IMR-90 (cell line): ENCODE results near the gene MRPL12. TPM values are rescaled to one million over a fixed set of nuclear protein-coding genes. Genes with fewer than 3 reads are reported as not detected.

Experiments used
- ATAC-seq: fragments of 200-7000 bp; cut with Tn5 transposase; 2 replicates; pipeline ENCODE4 v1.9.1; 2020; ENCODE audit warnings: low read depth, mild to moderate bottlenecking, moderate library complexity
- BruUV-seq: library from RNA; stranded (reverse); fragments of 400-500 nt; replicated peaks from 2 replicates; lab custom pipeline; 2021; lab: Mats Ljungman, UMichigan
- CTCF ChIA-PET: fragments of 300-600 bp; formaldehyde crosslinking; extraction: SDS; loops from one replicate; lab custom pipeline; 2021; ENCODE audit warnings: antibody characterized with exemption; lab: Yijun Ruan, JAX
- POLR2A ChIA-PET: fragments of 300-600 bp; sonication (Branson Sonifier 250); formaldehyde crosslinking; loops from one replicate; lab custom pipeline; 2022; ENCODE audit warnings: antibody characterized with exemption; ENCODE audit not compliant: unreplicated experiment; lab: Charles Lee
- DNase-seq: peaks from one replicate; pipeline ENCODE4 v3.0.0; 2013
- H2AFZ ChIP-seq: replicated peaks from 2 replicates; pipeline ENCODE3; 2013; ENCODE audit warnings: low read length, mild to moderate bottlenecking; ENCODE audit not compliant: poor library complexity
- H2AK5ac ChIP-seq: 2 replicates; pipeline ENCODE4 v1.6.1; 2013; ENCODE audit warnings: low read depth, low read length, inconsistent platforms
- H2AK9ac ChIP-seq: replicated peaks from 2 replicates; pipeline ENCODE3; 2013; ENCODE audit warnings: mild to moderate bottlenecking, low read depth, low read length, moderate library complexity; ENCODE audit not compliant: poor library complexity
- H2BK120ac ChIP-seq: 2 replicates; pipeline ENCODE4 v1.6.1; 2013; ENCODE audit warnings: low read depth, low read length, inconsistent platforms
- H2BK15ac ChIP-seq: 3 replicates; pipeline ENCODE4 v1.6.1; 2013; ENCODE audit warnings: low read depth, low read length, inconsistent platforms
- H2BK20ac ChIP-seq: 2 replicates; pipeline ENCODE4 v1.6.1; 2013; ENCODE audit warnings: low read depth, mild to moderate bottlenecking, inconsistent platforms, low read length, moderate library complexity
- H2BK5ac ChIP-seq: 2 replicates; pipeline ENCODE4 v1.6.1; 2013; ENCODE audit warnings: mild to moderate bottlenecking, low read depth, low read length, inconsistent platforms; ENCODE audit not compliant: poor library complexity, severe bottlenecking
- H3K14ac ChIP-seq: replicated peaks from 2 replicates; pipeline ENCODE4 v1.6.1; 2013; ENCODE audit warnings: low read depth, low read length, inconsistent platforms
- H3K18ac ChIP-seq: 2 replicates; pipeline ENCODE4 v1.6.1; 2013; ENCODE audit warnings: low read depth, low read length, control low read depth
- H3K23ac ChIP-seq: 2 replicates; pipeline ENCODE4 v1.6.1; 2013; ENCODE audit warnings: low read depth, low read length, inconsistent platforms
- H3K27ac ChIP-seq: 2 replicates; pipeline ENCODE4 v1.5.1; 2013; ENCODE audit warnings: mild to moderate bottlenecking, control low read depth, low read length; ENCODE audit not compliant: insufficient read depth
- H3K27me3 ChIP-seq: 2 replicates; pipeline ENCODE4 v1.6.1; 2013; ENCODE audit warnings: low read length; ENCODE audit not compliant: control insufficient read depth, insufficient read depth
- H3K36me3 ChIP-seq: 2 replicates; pipeline ENCODE4 v1.6.1; 2013; ENCODE audit warnings: low read length, mixed read lengths; ENCODE audit not compliant: control insufficient read depth, insufficient read depth
- H3K4ac ChIP-seq: 2 replicates; pipeline ENCODE4 v1.6.1; 2013; ENCODE audit warnings: low read depth, low read length, inconsistent platforms
- H3K4me1 ChIP-seq: 2 replicates; pipeline ENCODE4 v1.6.1; 2013; ENCODE audit warnings: low read length, mixed read lengths; ENCODE audit not compliant: control insufficient read depth, insufficient read depth
- H3K4me2 ChIP-seq: 2 replicates; pipeline ENCODE4 v1.6.1; 2013; ENCODE audit warnings: low read depth, mild to moderate bottlenecking, control low read depth, low read length, moderate library complexity
- H3K4me3 ChIP-seq: 2 replicates; pipeline ENCODE4 v1.5.1; 2013; ENCODE audit warnings: low read depth, mild to moderate bottlenecking, control low read depth, low read length, moderate library complexity; ENCODE audit not compliant: insufficient read depth
- H3K56ac ChIP-seq: 2 replicates; pipeline ENCODE4 v1.6.1; 2013; ENCODE audit warnings: low read length, inconsistent platforms; ENCODE audit not compliant: insufficient read depth; ENCODE audit errors: extremely low read depth
- H3K79me1 ChIP-seq, 2 experiments: 2 replicates each; pipeline ENCODE4 v1.6.1; 2013; ENCODE audit warnings: low read length in 2 of 2, inconsistent platforms in 1 of 2, low read depth in 1 of 2
- H3K9ac ChIP-seq: 2 replicates; pipeline ENCODE4 v1.6.1; 2013; ENCODE audit warnings: low read depth, low read length, control low read depth
- H3K9me1 ChIP-seq: 2 replicates; pipeline ENCODE4 v1.6.1; 2013; ENCODE audit warnings: low read length, inconsistent platforms; ENCODE audit not compliant: insufficient read depth
- H3K9me3 ChIP-seq: 2 replicates; pipeline ENCODE4 v1.6.1; 2013; ENCODE audit warnings: low read length; ENCODE audit not compliant: control insufficient read depth, insufficient read depth
- H4K20me1 ChIP-seq: 2 replicates; pipeline ENCODE4 v1.6.1; 2013; ENCODE audit warnings: low read length, inconsistent platforms; ENCODE audit not compliant: insufficient read depth
- H4K5ac ChIP-seq: 2 replicates; pipeline ENCODE4 v1.6.1; 2013; ENCODE audit warnings: mild to moderate bottlenecking, low read depth, low read length, control low read depth
- H4K8ac ChIP-seq, 2 experiments: 2 replicates each; pipeline ENCODE4 v1.6.1; 2013; ENCODE audit warnings: low read depth in 2 of 2, low read length in 2 of 2, control low read depth in 1 of 2, inconsistent platforms in 1 of 2
- H4K91ac ChIP-seq: 2 replicates; pipeline ENCODE4 v1.6.1; 2013; ENCODE audit warnings: low read depth, low read length, inconsistent platforms; ENCODE audit not compliant: insufficient read depth
- BHLHE40 ChIP-seq: fragments of 150-350 bp; IDR thresholded peaks from 2 replicates; pipeline ENCODE4 v1.6.1; 2016; ENCODE audit warnings: mild to moderate bottlenecking, low read depth, low read length
- CEBPB ChIP-seq: IDR thresholded peaks from 2 replicates; pipeline ENCODE4 v1.6.1; 2012; ENCODE audit warnings: low read depth, low read length, improper control_type of control experiment
- CTCF ChIP-seq: conservative IDR thresholded peaks from 2 replicates; pipeline ENCODE4 v1.5.1; 2012; ENCODE audit warnings: mild to moderate bottlenecking, low read depth, low read length, improper control_type of control experiment
- MAZ ChIP-seq: IDR thresholded peaks from 2 replicates; pipeline ENCODE4 v1.6.1; 2012; ENCODE audit warnings: low read depth, mild to moderate bottlenecking, low read length, improper control_type of control experiment, moderate library complexity, borderline replicate concordance
- MXI1 ChIP-seq: IDR thresholded peaks from 2 replicates; pipeline ENCODE4 v1.6.1; 2012; ENCODE audit warnings: low read depth, mild to moderate bottlenecking, low read length, moderate library complexity, borderline replicate concordance
- RAD21 ChIP-seq: IDR thresholded peaks from 2 replicates; pipeline ENCODE4 v1.6.1; 2012; ENCODE audit warnings: low read length, improper control_type of control experiment
- USF2 ChIP-seq: fragments of 150-350 bp; IDR thresholded peaks from 2 replicates; pipeline ENCODE4 v1.6.1; 2017; ENCODE audit warnings: mild to moderate bottlenecking, antibody characterized with exemption, low read length, low read depth
- WGBS, 2 experiments: methylation state at CpG; one replicate each; pipeline versions ENCODE4 v1.1.5 to v1.1.7; 2013; ENCODE audit warnings: missing lambda C conversion rate in 2 of 2; ENCODE audit not compliant: insufficient read length in 1 of 2; ENCODE audit errors: extremely low coverage in 2 of 2; 5-methylcytosine and 5-hydroxymethylcytosine counted together
- dilution Hi-C: fragments of 300-500 bp; cut with HindIII; formaldehyde crosslinking; loops from one replicate; pipeline ENCODE4 v1.14.3; 2018; ENCODE audit warnings: low sequenced_read_pairs; ENCODE audit not compliant: unreplicated experiment
- in situ Hi-C: fragments of 300-500 bp; cut with MboI; formaldehyde crosslinking; loops from 3 replicates; pipeline ENCODE4 v1.14.3; 2019; ENCODE audit warnings: low sequenced_read_pairs, inconsistent platforms, mixed read lengths
- intact Hi-C: fragments of 100-400 bp; cut with micrococcal nuclease; formaldehyde crosslinking; loops from 2 replicates; pipeline ENCODE4 v1.10.0; 2022
- polyA plus RNA-seq, 3 experiments: library from polyadenylated mRNA; depleted of rRNA; stranded (reverse); fragments of >200 nt; gene quantifications; 2 replicates each; pipeline ENCODE4 v1.2.3, GENCODE V29; 2012; ENCODE audit warnings: low replicate concordance in 1 of 3
- total RNA-seq: library from RNA; depleted of rRNA; stranded (reverse); fragments of >200 nt; gene quantifications from 2 replicates; pipeline ENCODE4 v1.2.3, GENCODE V29; 2012

Gene MRPL12
- total and polyA plus RNA-seq, 2 of the 4 experiments (the other 2 are of a cell fraction), result 17.2 to 111 TPM

GRCh38 chr17:81706232-81706611 lies 3.1 kb downstream of the MRPL12 start:
- H3K36me3 ChIP-seq, result peaks cover 23% of the 10 kb centered on the region
- H3K18ac ChIP-seq, result no peak overlapping the region
- intact Hi-C loops (no loop called here), in situ Hi-C loops (no loop called here), dilution Hi-C loops (no loop called here)
- no peak overlapping the region for H3K56ac ChIP-seq
- no peak overlapping the region for H2AK5ac ChIP-seq
- H2BK20ac ChIP-seq, result no peak overlapping the region
- no peak overlapping the region for H4K5ac ChIP-seq
- no peak overlapping the region for H4K91ac ChIP-seq
- H3K27ac ChIP-seq, result no peak overlapping the region
- H3K4ac ChIP-seq, result no peak overlapping the region
- no peak overlapping the region for H3K4me3 ChIP-seq
- no peak overlapping the region for H3K9ac ChIP-seq
- no peak overlapping the region for H3K14ac ChIP-seq
- H2AK9ac ChIP-seq, result no peak overlapping the region
- H3K9me3 ChIP-seq, result no peaks in the 10 kb centered on the region
- peaks cover 15% of the 10 kb centered on the region for H3K4me1 ChIP-seq
- peaks cover 8% of the 10 kb centered on the region for H3K9me1 ChIP-seq
- BruUV-seq, result no TSS peak
- TF ChIP-seq RAD21 (no peak), MXI1 (no peak), BHLHE40 (no peak), CEBPB (no peak), USF2 (no peak), MAZ (no peak), CTCF (no peak)
- POLR2A ChIA-PET, result interaction anchor here (0.6 kb wide), 1 partner anchor 275 kb away, joined by 5 read pairs; no protein-coding TSS in a partner anchor
- no peaks in the 10 kb centered on the region for H3K27me3 ChIP-seq
- CTCF ChIA-PET, result no interaction called here
- DNase-seq (no peak), ATAC-seq (no peak)
- H3K23ac ChIP-seq, result no peak overlapping the region
- no peak overlapping the region for H2BK15ac ChIP-seq
- H2BK5ac ChIP-seq, result no peak overlapping the region
- H4K8ac ChIP-seq, result no peak overlapping the region
- no peak overlapping the region for H2BK120ac ChIP-seq
- WGBS, 2 experiments, result 97% methylated on average over 6 of the region's 17 CpGs; no CpG with 5 or more reads in 1 of the 2 experiments
- no peak overlapping the region for H2AFZ ChIP-seq
- H3K4me2 ChIP-seq, result no peak overlapping the region
- H3K79me1 ChIP-seq, result peaks cover 12 to 50% of the 10 kb centered on the region in 2 experiments
- H4K20me1 ChIP-seq, result peaks cover 20% of the 10 kb centered on the region
